A549 treated with dexamethasone at 1 μM for 4 hours (cell line): ENCODE measurements around the gene DDIT3. TPM values are rescaled to one million over a fixed set of nuclear protein-coding genes. Genes with fewer than 3 reads are reported as not detected.

Experiments
- total RNA-seq: library from RNA; stranded (reverse); fragments of 200-300 nt; extraction: Qiagen RNA extraction; gene quantifications from 5 replicates; pipeline ENCODE4 v1.2.3, GENCODE V29; 2022

DDIT3 gene, protein sequence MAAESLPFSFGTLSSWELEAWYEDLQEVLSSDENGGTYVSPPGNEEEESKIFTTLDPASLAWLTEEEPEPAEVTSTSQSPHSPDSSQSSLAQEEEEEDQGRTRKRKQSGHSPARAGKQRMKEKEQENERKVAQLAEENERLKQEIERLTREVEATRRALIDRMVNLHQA
- 18.6 to 26.8 TPM (median 23.9 TPM) in 5 replicates for total RNA-seq

DNA sequence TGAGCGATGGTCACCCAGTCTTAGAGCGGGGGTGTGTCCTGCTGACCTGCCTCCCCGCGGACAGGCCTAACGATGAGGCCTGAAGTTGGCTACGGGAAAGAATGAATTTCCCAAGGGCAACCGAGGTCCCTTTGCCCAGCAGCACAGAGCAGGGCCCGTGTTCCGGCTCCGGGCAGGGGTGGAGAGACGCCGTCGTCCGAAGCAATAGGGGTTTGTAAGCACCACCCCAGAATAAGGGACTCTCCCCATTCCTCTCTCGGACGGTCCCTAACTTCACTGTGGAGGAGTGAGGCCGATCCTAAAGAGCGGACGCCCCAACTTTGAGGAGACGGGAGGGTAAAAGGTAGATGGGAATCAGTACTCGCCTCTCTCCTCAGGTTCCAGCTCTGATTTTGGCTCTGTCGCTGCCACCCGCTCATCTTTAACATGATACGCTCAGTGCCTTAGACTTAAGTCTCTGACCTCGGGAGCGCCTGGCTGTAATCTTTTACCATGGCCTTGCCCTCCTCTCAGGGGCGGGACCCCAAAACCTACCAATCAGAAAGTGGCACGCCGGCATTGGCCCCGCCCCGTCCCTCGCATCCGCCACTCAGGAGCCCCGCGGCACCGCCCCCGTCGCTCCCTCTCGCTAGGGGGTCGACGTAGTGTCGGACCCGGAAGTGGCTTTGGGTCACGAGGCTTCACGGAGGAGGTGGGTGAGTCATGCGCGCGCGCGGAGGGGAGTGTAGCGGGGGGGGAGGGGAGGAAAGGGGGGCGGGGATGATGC is at the start of gene DDIT3:
TSS of gene DDIT3 (minus strand) at position 462 of the 766 bp plus-strand sequence. CDS start 3,108 bp downstream, outside the sequence.

DNA sequence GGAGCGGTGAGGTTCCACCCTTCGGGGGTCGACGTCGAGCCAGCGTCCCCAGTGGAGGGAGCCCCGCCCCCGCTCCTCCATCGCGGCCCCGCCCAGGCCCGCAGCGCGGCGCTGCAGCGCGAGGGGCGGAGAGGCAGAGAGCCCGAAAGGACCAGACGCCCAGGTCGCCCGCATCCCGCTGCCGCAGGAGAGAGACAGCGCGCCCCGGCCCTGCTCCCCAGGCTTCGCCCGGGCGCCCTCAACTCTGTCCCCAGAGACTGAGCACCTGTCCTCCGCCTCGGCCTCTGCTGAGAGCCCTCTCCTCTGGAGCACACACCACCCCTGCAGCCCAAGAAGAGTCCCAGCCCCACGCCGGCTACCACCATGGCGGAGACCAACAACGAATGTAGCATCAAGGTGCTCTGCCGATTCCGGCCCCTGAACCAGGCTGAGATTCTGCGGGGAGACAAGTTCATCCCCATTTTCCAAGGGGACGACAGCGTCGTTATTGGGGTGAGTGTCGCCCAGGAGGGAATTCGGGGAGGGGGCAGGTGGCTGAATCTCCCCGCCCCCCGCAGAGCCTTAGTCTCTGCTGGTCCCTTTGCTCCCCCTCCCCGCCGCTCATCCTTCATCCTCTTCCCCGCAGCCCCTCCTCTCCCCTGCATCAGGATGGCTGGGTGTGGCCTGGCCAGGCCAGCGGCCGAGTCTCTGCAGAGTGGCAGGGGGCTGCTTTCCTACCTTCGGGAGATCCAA is 29.8 kb upstream of the DDIT3 start, which contains the start of gene KIF5A:
TSS of gene KIF5A (plus strand) at position 136 of the 732 bp plus-strand sequence. CDS start at position 364, 228 bp downstream.

DNA sequence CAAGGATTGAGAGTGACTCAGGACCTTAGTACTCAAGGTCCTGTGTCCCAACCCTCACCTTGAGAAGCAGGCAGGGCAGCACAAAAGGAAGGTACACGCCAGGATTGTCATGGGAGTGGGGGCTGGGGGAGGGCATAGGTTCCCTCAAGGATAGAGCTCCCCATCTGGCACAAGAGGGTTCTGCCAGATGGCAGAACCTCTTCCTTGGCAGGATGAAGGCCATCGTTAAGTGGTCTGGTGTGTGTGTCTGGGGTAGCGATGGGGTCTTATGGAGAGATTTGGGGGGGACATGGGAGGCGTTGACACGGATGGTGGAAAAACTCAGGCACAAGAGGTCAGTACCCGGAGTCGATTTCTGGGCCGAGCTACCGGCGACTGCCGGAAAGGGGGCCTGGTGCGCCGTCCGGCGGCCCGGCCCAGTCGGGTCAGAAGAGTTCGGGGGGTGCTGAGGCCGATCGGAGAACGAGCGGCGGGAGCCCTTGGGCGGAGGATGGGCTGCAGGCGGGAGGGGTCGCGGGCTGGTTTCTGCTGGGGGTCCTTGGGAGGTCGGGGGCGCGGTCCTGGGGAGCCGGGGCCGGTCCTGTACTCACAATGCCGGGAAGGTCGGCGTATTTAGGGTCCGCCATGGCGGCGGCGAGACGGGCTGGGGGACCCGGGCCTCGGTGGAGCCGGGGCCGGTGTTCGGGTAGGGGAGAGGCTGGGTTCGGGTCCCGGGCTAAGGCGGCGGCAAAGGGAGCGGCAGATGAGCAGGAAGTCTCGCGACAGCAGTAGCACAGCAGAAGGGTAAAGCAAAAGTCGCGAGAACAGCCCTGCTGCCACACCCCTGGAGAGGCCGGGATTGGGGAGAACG is 26.3 kb upstream of the DDIT3 start, which contains the start of gene DCTN2:
TSS of gene DCTN2 (minus strand) at position 755 of the 850 bp plus-strand sequence. CDS start at position 626, 129 bp downstream.

DNA sequence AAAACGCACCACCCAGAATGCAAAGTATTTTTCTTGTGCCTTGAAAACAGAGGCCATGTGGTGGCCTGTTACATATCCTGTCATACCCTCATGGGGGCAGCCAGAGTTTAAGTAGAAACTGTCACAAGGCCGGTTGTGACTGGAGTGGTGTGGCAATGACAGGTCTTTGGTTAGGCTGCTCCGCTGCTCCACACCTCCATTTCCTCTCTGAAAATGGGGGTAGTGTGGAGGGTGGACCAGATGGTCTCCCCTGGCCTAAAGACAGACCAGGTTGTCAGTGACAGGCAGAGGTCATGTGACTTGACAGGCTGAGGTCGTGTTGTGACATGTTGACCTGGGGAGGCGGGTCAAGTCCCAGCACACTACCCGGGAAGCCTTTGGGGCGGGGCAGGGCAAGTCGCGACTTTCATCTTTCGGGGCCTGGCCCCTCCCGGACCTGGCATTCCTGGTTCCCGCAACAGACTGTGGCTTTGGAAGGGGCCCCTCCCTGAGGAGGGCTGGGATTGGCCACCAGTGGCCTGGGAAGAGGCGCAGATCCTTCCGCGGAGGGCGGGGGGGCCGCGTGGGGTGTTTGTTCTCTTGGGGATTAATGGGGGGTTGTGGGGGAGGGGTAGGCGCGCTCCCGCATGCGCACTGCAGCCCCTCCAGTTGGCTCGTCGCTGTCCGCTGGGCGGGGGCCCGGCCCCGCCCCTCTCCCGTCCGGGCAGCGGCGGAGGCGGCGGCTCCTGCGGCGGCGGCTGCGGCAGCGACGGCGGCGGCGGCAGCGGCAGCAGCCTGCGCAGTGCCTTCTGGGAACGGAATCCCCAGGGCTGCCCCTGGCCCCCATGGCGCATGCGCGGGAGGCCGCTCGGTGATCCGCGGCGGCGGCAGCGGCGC is 1.9 kb upstream of the DDIT3 start, which contains the start of gene MBD6:
TSS of gene MBD6 (plus strand) at position 814 of the 876 bp plus-strand sequence. CDS start 1,480 bp downstream, outside the sequence.

DNA sequence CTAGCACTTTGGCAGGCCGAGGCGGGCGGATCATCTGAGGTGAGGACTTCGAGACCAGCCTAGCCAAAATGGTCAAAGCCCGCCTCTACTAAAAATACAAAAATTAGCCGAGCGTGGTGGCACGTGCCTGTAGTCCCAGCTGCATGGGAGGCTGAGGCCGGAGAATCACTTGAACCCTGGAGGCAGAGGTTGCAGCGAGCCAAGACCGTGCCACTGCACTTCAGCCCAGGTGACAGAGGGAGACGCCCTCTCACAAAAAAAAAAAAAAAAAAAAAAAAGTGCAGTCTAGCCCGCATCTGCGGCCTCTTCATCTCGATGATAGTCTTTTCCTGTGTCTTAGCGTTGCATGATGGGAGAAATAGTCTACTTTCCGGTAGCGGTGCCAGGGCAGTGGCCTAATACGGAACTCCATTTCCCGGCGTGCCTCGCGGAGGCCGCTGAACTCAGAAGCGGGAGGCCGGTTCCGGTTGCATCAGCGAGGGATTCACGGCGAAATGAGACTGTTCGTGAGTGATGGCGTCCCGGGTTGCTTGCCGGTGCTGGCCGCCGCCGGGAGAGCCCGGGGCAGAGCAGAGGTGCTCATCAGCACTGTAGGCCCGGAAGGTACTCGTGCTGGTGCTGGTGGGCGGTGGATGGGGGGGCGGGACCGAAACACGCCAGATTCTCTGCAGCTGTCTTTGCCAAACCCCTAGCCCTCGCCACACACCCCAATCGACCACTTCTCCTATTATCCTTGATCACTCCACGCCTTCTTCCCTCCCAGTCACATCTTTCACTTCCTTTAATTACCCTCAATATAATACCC is 32.5 kb downstream of the DDIT3 start, which contains the start of gene MARS1:
TSS of gene MARS1 (plus strand) at position 472 of the 805 bp plus-strand sequence. CDS start at position 495, 23 bp downstream.

DNA sequence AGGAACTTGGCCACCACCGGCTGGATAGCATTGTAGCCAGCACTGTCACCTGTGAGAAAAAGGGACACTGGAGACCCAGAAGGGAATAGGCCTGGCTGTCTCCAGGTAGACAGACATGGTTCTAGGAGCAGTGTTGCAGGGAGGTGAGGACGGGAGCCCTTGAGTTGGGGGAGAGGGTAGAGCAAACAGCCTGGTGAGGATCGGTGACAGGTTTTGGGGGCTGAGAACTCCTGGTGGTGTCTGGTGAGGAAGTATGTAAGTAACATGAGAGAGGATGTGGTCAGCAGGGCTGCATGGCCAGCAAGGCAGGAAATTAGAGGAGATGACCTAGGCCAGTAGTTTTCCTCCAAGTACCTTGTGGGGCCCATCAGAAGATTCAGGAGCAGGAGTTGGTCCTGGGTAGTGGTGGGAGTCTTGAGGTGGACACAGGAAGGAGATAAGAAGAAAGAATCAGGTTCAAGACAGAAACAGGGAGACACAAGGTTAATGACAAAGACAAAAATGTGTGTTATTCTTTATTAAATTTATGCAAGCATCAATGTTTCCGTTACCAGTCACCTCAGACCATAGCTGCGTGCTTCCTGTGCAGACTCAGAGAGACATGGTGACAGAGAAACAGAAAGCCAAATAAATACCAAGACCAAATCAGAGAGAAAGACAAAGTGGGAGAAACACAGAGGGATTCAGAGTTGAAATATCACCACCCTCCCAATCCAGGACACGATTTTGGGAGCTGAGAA is 40.8 kb downstream of the DDIT3 start, which contains the start of gene ARHGAP9:
TSS of gene ARHGAP9 (minus strand) at position 491 of the 740 bp plus-strand sequence. CDS start at position 31, 460 bp downstream.

Other genes starting within 250 kb of the DDIT3 start
- gene R3HDM2, start 89.5 kb downstream of the DDIT3 start, total RNA-seq, result 7.2 to 11.9 TPM (median 8.5 TPM) in 5 replicates
- gene INHBC, start 85.7 kb downstream of the DDIT3 start, total RNA-seq, result not detected in 5 replicates
- gene INHBE, start 65.2 kb downstream of the DDIT3 start, total RNA-seq, result 0.04 to 0.13 TPM (median 0.10 TPM) in 4 of 5 replicates, not detected in the other
- gene GLI1, start 60.7 kb downstream of the DDIT3 start, total RNA-seq, result 4.5 to 7.8 TPM (median 5.9 TPM) in 5 replicates
- 0.33 to 0.72 TPM (median 0.43 TPM) in 5 replicates for gene ARHGAP9, start 40.6 kb downstream of the DDIT3 start, total RNA-seq
- gene MARS1, start 32.4 kb downstream of the DDIT3 start, total RNA-seq, result 152 to 199 TPM (median 172 TPM) in 5 replicates
- 13.4 to 31.3 TPM (median 28.0 TPM) in 5 replicates for gene MBD6, start 2.3 kb upstream of the DDIT3 start, total RNA-seq
- gene DCTN2, start 26.7 kb upstream of the DDIT3 start, total RNA-seq, result 135 to 153 TPM (median 150 TPM) in 5 replicates
- 0.12 to 0.27 TPM (median 0.20 TPM) in 5 replicates for gene KIF5A, start 29.5 kb upstream of the DDIT3 start, total RNA-seq
- 40.6 to 46.9 TPM (median 42.6 TPM) in 5 replicates for gene PIP4K2C, start 70.7 kb upstream of the DDIT3 start, total RNA-seq
- gene DTX3, start 84.3 kb upstream of the DDIT3 start, total RNA-seq, result 13.3 to 18.8 TPM (median 15.9 TPM) in 5 replicates
- gene ARHGEF25, start 90.9 kb upstream of the DDIT3 start, total RNA-seq, result 4.0 to 6.5 TPM (median 5.0 TPM) in 5 replicates
- gene B4GALNT1, start 112.7 kb upstream of the DDIT3 start, total RNA-seq, result 26.3 to 45.0 TPM (median 42.0 TPM) in 5 replicates
- 114 to 122 TPM (median 117 TPM) in 5 replicates for gene OS9, start 173.6 kb upstream of the DDIT3 start, total RNA-seq
- gene AGAP2, start 218.2 kb upstream of the DDIT3 start, total RNA-seq, result 0.11 to 0.19 TPM (median 0.14 TPM) in 5 replicates
- 16.3 to 18.5 TPM (median 17.8 TPM) in 5 replicates for gene TSPAN31, start 224.5 kb upstream of the DDIT3 start, total RNA-seq
- 209 to 255 TPM (median 221 TPM) in 5 replicates for gene CDK4, start 231.8 kb upstream of the DDIT3 start, total RNA-seq
- 4.8 to 8.4 TPM (median 7.3 TPM) in 5 replicates for gene MARCHF9, start 234.6 kb upstream of the DDIT3 start, total RNA-seq
- 1.2 to 2.9 TPM (median 2.2 TPM) in 5 replicates for gene CYP27B1, start 246.6 kb upstream of the DDIT3 start, total RNA-seq